ENCODE measurements around the gene EPS8L1.
"Not testable (repeated sequence)": the region's sequence is repeated elsewhere in the genome, so short reads cannot be mapped to it uniquely, and the experiment has no call there.

EPS8L1 gene

DNA sequence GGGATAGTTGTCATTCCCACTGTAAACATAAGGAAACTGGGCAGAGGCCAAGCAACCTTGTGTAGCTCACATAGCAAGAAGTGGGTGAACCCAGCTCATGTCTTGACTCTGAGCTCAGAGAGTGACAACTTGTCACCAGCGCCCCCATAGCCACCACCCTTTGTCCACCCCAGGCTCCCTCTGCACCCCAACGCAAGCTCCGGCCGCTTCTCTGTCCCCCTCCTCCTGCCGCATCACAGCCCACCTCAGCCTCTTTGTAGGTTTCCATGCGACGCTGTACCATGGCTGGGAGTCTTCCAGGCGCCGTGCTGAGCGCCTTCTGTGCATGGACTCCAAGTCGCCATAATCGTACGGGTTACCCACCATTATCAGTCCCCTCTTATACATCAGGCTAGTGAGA lies 40.9 kb upstream of the EPS8L1 start:
- no peak overlapping the region for H3K4me3 ChIP-seq (replicated peaks; ENCODE audit: low read depth, low read length)
- DNase-seq (ENCODE audit: extremely low read depth, low read depth) = no peak
- TF ChIP-seq, protein P1, sequence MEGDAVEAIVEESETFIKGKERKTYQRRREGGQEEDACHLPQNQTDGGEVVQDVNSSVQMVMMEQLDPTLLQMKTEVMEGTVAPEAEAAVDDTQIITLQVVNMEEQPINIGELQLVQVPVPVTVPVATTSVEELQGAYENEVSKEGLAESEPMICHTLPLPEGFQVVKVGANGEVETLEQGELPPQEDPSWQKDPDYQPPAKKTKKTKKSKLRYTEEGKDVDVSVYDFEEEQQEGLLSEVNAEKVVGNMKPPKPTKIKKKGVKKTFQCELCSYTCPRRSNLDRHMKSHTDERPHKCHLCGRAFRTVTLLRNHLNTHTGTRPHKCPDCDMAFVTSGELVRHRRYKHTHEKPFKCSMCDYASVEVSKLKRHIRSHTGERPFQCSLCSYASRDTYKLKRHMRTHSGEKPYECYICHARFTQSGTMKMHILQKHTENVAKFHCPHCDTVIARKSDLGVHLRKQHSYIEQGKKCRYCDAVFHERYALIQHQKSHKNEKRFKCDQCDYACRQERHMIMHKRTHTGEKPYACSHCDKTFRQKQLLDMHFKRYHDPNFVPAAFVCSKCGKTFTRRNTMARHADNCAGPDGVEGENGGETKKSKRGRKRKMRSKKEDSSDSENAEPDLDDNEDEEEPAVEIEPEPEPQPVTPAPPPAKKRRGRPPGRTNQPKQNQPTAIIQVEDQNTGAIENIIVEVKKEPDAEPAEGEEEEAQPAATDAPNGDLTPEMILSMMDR (IDR thresholded peaks at IDR 0.05; ENCODE audit: low read depth, low read length, missing control alignments) = no peak

DNA sequence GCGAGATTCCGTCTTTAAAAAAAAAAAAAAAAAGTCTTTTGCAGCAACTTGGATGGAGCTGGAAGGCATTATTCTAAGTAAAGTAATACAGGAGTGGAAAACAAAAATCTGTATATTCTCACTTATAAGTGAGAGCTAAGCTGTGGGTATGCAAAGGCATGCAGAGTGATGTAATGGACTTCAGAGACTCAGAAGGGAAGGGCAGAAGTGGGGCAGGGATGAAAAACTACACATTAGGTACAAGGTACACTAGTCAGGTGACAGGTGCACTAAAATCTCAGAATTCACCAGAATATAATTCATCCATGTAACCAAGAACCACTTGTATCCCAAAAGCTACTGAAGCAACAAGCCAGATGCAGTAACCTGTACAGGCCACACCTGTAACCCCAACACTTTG lies 39.6 kb upstream of the EPS8L1 start:
- TF ChIP-seq, protein P1 (IDR thresholded peaks at IDR 0.05; ENCODE audit: low read depth, low read length, missing control alignments) = no peak
- no peak overlapping the region for H3K4me3 ChIP-seq (replicated peaks; ENCODE audit: low read depth, low read length)

DNA sequence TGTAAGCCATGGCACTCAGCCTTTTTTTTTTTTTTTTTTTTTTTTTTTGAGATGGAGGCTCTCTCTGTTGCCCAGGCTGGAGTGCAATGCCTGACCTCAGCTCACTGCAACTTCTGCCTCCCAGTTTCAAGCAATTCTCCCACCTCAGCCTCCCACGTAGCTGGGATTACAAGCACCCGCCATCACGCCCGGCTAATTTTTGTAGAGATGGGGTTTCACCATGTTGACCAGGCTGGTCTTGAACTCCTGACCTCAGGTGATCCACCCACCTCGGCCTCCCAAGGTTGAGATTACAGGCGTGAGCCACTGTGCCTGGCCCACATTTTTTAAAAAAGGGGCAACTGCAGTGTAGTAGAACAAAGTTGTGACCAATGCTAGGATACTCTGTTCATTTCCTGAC lies 38.1 kb upstream of the EPS8L1 start:
- not testable (repeated sequence) for H3K4me3 ChIP-seq (replicated peaks; ENCODE audit: low read depth, low read length); DNase-seq (ENCODE audit: extremely low read depth, low read depth)

More for the DNA sequence above, 39.6 kb upstream of the EPS8L1 start:
- no peak for DNase-seq (ENCODE audit: extremely low read depth, low read depth)

DNA sequence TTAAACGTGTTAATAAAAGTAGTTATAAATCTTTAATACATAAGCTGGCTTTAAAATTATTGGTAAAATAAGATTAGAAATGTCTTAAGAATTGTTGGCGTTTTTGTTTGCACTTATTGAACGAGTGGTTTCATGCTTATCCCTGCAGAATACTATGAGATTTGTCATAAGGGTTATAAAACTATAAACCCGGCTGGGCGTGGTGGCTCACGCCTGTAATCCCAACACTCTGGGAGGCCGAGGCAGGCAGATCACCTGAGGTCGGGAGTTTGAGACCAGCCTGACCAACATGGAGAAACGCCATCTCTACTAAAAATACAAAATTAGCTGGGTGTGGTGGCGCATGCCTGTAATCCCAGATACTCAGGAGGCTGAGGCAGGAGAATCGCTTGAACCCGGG lies 35.0 kb upstream of the EPS8L1 start:
- not testable (repeated sequence) for H3K4me3 ChIP-seq (replicated peaks; ENCODE audit: low read depth, low read length); DNase-seq (ENCODE audit: extremely low read depth, low read depth)

DNA sequence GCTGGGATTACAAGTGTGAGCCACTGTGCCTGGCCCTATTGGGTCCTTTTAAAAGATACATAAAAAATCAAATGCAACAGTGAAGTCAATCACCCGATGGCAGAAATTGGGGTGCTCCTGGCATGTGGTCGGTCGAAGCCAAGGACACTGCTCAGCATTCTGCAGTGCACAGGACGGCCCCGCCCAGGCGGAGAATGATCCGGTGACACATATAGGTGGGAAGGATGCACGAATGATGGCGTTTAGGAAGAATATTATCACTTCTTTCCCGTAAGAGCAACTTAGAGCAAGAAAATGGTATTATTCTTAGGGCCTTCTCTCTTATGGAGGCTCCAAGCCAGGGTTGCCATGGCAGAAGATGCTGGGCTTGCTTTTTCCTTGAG lies 34.4 kb upstream of the EPS8L1 start:
- TF ChIP-seq, protein P1 (IDR thresholded peaks at IDR 0.05; ENCODE audit: low read depth, low read length, missing control alignments) = no peak
- DNase-seq (ENCODE audit: extremely low read depth, low read depth) = no peak

DNA sequence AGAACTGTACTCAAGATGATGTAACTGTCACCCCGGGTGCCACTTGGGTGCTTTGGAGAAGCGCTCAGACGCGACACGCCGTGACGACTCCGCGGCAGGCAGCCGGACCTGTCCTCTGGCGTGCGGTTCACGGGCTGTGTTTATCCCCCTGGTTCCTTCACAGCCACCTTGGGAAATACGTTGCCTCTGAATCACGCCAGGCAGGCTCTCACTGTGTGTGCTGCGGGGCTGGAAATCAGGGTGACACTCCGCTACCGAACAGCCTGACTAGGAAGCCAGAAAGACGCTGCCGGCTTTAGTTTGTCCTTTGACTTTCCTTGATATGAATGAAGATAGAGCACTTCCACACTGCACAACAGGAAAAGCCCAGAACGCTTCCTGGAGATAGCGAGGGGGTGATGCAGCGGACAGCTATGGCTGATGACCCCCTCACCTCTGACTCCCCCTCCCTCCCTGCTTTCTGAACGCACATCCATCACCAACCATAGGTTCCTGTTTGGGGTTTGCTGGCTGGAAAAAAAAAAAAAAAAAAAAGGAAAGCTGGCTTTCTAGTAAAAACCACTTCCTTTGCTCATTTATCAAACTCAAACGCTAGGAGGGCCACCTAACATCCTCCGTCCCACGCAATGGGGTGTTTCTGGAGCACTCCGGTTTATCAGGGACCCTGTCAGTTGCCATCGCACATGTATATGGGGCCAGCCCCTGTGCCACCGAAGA lies 33.9 kb upstream of the EPS8L1 start:
- H3K4me3 ChIP-seq (replicated peaks; ENCODE audit: low read depth, low read length) = no peak overlapping the region
- no peak for DNase-seq (ENCODE audit: extremely low read depth, low read depth)
- TF ChIP-seq, protein P1 (IDR thresholded peaks at IDR 0.05; ENCODE audit: low read depth, low read length, missing control alignments) = no peak

More for the DNA sequence above, 34.4 kb upstream of the EPS8L1 start:
- no peak overlapping the region for H3K4me3 ChIP-seq (replicated peaks; ENCODE audit: low read depth, low read length)

DNA sequence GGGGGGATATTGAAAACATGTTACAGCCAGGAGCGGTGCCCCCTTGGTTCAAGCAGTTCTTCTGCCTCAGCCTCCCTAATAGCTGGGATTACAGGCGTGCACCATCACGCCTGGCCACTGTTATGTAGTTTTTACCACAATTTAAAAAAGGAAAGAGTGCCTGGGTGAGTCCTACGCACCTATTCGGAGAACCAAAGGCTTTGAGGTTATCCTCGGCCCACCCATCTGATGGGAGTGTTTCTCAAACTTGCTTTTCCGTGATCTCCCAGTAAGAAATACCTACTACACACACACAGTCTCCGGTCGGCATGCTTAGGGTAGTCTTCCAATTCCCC lies 33.4 kb upstream of the EPS8L1 start:
- no peak overlapping the region for H3K4me3 ChIP-seq (replicated peaks; ENCODE audit: low read depth, low read length)
- no peak for DNase-seq (ENCODE audit: extremely low read depth, low read depth)
- TF ChIP-seq, protein P1 (IDR thresholded peaks at IDR 0.05; ENCODE audit: low read depth, low read length, missing control alignments) = no peak

DNA sequence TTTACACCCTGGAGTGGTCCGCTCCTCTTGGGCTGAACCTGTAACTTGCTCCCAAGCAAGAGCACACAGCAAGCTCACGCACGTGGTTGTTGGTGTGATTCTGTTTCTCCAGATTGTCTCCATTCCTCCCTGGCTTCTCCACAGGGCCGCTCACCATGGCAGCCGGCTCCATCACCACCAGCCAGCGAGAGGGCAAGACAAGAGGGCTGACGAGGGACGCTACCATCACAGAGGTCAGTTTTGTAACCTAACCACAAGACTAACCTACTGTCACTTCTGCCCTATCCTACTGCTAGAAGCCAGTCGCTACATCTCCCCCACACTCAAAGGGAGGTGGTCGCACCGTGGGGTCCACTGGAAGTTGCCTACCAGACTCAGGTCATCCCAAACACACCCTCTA lies 33.0 kb upstream of the EPS8L1 start:
- H3K4me3 ChIP-seq (replicated peaks; ENCODE audit: low read depth, low read length) = no peak overlapping the region
- no peak for DNase-seq (ENCODE audit: extremely low read depth, low read depth)
- TF ChIP-seq, protein P1 (IDR thresholded peaks at IDR 0.05; ENCODE audit: low read depth, low read length, missing control alignments) = no peak

Data from HFF-Myc (cell line).